H1 (cell line): Measurements from ENCODE around the gene TSHZ2. TPM values are rescaled to one million over a fixed set of nuclear protein-coding genes. Genes with fewer than 3 reads are reported as not detected.

Source experiments
- CEBPB ChIP-seq: IDR thresholded peaks from 2 replicates; pipeline ENCODE4 v1.6.1; 2012; ENCODE audit warnings: low read depth, low read length
- EZH2 ChIP-seq: fragments of 200-600 bp; sonication (generic); IDR thresholded peaks from 2 replicates; pipeline ENCODE4 v1.7.1; 2012; ENCODE audit warnings: low read depth, mild to moderate bottlenecking, moderate library complexity, low read length, inconsistent platforms; ENCODE audit not compliant: severe bottlenecking
- SIRT6 ChIP-seq: IDR thresholded peaks from one replicate; pipeline ENCODE4 v1.7.1; 2012; ENCODE audit warnings: low read length, inconsistent platforms
- polyA plus RNA-seq, 7 experiments: library from polyadenylated mRNA; depleted of rRNA in 3 of 7; stranded (reverse) in 5 of 7; unstranded in 2 of 7; fragments of >200 nt in 5 of 7; fragments of 200-250 nt in 2 of 7; gene quantifications; 1 replicate in 5 of 7; 2 replicates in 1 of 7; 4 replicates in 1 of 7; pipeline versions ENCODE4 v1.2.1 to v1.2.3, GENCODE V29; 2011 to 2013; ENCODE audit warnings: missing spikeins in 2 of 7, mixed read lengths in 2 of 7
- total RNA-seq: library from RNA; stranded (reverse); fragmentation: NEBNext Ultra II Directional; extraction: Animal tissue kit (Norgen Biotek cat#: 25700); gene quantifications from 2 replicates; pipeline ENCODE4 v1.2.1, GENCODE V29; 2021
- TF ChIP-seq, protein P1 (sequence below), 3 experiments: IDR thresholded peaks; 1 replicate in 2 of 3; 2 replicates in 1 of 3; pipeline versions ENCODE4 v1.5.1 to v1.6.1; 2011; ENCODE audit warnings: low read length in 3 of 3, mild to moderate bottlenecking in 3 of 3, inconsistent platforms in 2 of 3, low read depth in 1 of 3, moderate library complexity in 1 of 3; ENCODE audit not compliant: insufficient read depth in 1 of 3; ENCODE audit errors: control extremely low read depth in 1 of 3

The TSHZ2 gene
- total and polyA plus RNA-seq, 2 of the 8 experiments (the other 6 are each of a cell fraction or from before 2014, with no cell fraction given): 0.14 to 0.30 TPM

DNA sequence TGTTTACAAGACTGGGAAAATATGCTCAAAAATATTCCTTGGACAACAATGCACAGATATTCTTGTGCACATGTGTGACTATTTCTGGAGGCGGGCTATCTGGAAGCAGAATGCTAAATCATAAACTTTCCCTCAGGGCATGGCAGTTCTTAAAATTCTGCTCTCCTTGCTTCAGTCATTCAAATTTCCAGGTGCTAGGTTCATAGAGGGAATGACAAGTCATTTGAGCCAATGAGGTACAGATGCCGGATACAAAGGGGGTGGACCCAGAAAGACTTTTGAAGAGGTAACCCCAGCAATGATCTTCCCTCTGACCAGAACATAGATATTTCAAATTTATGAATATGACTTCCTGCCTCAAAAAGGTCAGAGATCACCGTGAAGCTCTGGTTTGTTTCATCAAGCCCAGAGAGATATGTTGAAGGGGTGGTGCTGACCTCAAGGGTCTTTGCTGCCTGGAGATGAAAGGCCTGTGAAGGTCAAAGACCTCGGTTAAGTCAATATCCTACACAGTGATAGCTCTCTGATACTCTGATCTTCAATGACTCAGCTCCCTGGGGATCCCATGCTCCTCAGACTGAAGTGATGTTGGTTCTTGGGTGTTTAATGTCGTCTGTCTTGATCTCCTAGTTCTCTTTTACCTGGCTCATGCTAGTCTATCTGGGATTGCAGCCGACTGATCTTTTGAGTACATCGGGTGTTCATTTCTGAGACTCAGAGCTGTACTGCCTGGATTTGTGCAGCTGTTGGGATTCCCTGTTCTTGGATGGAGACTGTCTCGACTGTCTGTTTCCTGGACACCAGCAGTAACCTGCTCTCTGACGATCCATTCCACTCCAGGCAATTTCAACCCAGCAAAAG lies 47.5 kb upstream of the TSHZ2 start (continued):
- TF ChIP-seq, protein P1, sequence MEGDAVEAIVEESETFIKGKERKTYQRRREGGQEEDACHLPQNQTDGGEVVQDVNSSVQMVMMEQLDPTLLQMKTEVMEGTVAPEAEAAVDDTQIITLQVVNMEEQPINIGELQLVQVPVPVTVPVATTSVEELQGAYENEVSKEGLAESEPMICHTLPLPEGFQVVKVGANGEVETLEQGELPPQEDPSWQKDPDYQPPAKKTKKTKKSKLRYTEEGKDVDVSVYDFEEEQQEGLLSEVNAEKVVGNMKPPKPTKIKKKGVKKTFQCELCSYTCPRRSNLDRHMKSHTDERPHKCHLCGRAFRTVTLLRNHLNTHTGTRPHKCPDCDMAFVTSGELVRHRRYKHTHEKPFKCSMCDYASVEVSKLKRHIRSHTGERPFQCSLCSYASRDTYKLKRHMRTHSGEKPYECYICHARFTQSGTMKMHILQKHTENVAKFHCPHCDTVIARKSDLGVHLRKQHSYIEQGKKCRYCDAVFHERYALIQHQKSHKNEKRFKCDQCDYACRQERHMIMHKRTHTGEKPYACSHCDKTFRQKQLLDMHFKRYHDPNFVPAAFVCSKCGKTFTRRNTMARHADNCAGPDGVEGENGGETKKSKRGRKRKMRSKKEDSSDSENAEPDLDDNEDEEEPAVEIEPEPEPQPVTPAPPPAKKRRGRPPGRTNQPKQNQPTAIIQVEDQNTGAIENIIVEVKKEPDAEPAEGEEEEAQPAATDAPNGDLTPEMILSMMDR (IDR thresholded peaks at IDR 0.05; ENCODE audit: control extremely low read depth in 1 of 3, insufficient read depth in 1 of 3, low read depth in 1 of 3, low read length in 3 of 3): no peak
- TF ChIP-seq SIRT6: no peak
- no peak for TF ChIP-seq CEBPB
- TF ChIP-seq EZH2: no peak
